Measurements from ENCODE around the gene SUSD5.

Gene SUSD5

GRCh38 chr3:33218446-33219174, at the start of gene SUSD5:
SUSD5 (minus strand) TSS chr3:33218810; CDS start chr3:33218797, 13 bp downstream.
- no peak for FAIRE-seq

GRCh38 chr3:33260104-33260503, 41.5 kb upstream of the SUSD5 start:
- FAIRE-seq, result no peak

GRCh38 chr3:33256249-33256648, 37.6 kb upstream of the SUSD5 start:
- FAIRE-seq, result no peak

- FAIRE-seq, result no peak
These were observed 32.1 kb upstream of the SUSD5 start for GRCh38 chr3:33250712-33251111.

GRCh38 chr3:33246786-33247185, 28.2 kb upstream of the SUSD5 start:
- no peak for FAIRE-seq

- no peak for FAIRE-seq
These were observed 21.7 kb upstream of the SUSD5 start for GRCh38 chr3:33240261-33240660.

- no peak for FAIRE-seq
These were observed 20.3 kb upstream of the SUSD5 start for GRCh38 chr3:33238923-33239322.

GRCh38 chr3:33237439-33237838, 18.8 kb upstream of the SUSD5 start:
- FAIRE-seq, result no peak

GRCh38 chr3:33236005-33236404, 17.4 kb upstream of the SUSD5 start:
- FAIRE-seq, result no peak

- no peak for FAIRE-seq
These were observed 15.3 kb upstream of the SUSD5 start for GRCh38 chr3:33233884-33234283.

- FAIRE-seq, result no peak
These were observed 13.3 kb upstream of the SUSD5 start for GRCh38 chr3:33231756-33232465.

- FAIRE-seq, result no peak
These were observed 11.3 kb upstream of the SUSD5 start for GRCh38 chr3:33229947-33230346.

GRCh38 chr3:33229066-33229465, 10.5 kb upstream of the SUSD5 start:
- no peak for FAIRE-seq

GRCh38 chr3:33221241-33221640, 2.6 kb upstream of the SUSD5 start:
- no peak for FAIRE-seq

- FAIRE-seq, result no peak
These were observed 521 bp upstream of the SUSD5 start for GRCh38 chr3:33219175-33219487.

GRCh38 chr3:33217866-33218445, 654 bp downstream of the SUSD5 start:
- no peak for FAIRE-seq

- FAIRE-seq, result no peak
These were observed 2.9 kb downstream of the SUSD5 start for GRCh38 chr3:33215739-33216138.

- FAIRE-seq, result no peak
These were observed 6.2 kb downstream of the SUSD5 start for GRCh38 chr3:33212406-33212805.

- FAIRE-seq, result no peak
These were observed 7.2 kb downstream of the SUSD5 start for GRCh38 chr3:33211444-33211843.

GRCh38 chr3:33209357-33209756, 9.3 kb downstream of the SUSD5 start:
- FAIRE-seq, result no peak

- FAIRE-seq, result no peak
These were observed 15.7 kb downstream of the SUSD5 start for GRCh38 chr3:33202711-33203457.

- FAIRE-seq, result no peak
These were observed 17.4 kb downstream of the SUSD5 start for GRCh38 chr3:33201195-33201594.

GRCh38 chr3:33196538-33196937, 22.1 kb downstream of the SUSD5 start:
- no peak for FAIRE-seq

GRCh38 chr3:33194303-33194702, 24.3 kb downstream of the SUSD5 start:
- FAIRE-seq, result no peak

All from G401.6 (cell line).